PC-9 (cell line): Measurements from ENCODE around the gene TMEM91. TPM values are rescaled to one million over a fixed set of nuclear protein-coding genes. Genes with fewer than 3 reads are reported as not detected.

Experiments used
- BruUV-seq: library from RNA; stranded (reverse); fragments of 400-500 nt; replicated peaks from 2 replicates; lab custom pipeline; 2021; lab: Mats Ljungman, UMichigan
- CTCF ChIA-PET: fragments of 300-600 bp; sonication (Branson Sonifier 250); formaldehyde crosslinking; loops from one replicate; lab custom pipeline; 2022; ENCODE audit warnings: antibody characterized with exemption; lab: Charles Lee
- POLR2A ChIA-PET: fragments of 300-600 bp; sonication (Branson Sonifier 250); formaldehyde crosslinking; loops from one replicate; lab custom pipeline; 2022; ENCODE audit warnings: antibody characterized with exemption; ENCODE audit not compliant: unreplicated experiment; lab: Charles Lee
- DNase-seq, 2 experiments: peaks; one replicate each; pipeline versions ENCODE4 v3.0.0 to v3.0.0-alpha.2; 2015 to 2022; ENCODE audit warnings: mixed read lengths in 1 of 2
- H2AFZ ChIP-seq: fragments of 200-600 bp; sonication (generic); 2 replicates; pipeline ENCODE4 v1.8.1; 2017; ENCODE audit warnings: antibody characterized with exemption
- H3F3A ChIP-seq: fragments of 200-600 bp; sonication (generic); 2 replicates; pipeline ENCODE4 v1.8.1; 2017; ENCODE audit warnings: antibody characterized with exemption, mild to moderate bottlenecking, low read depth; ENCODE audit not compliant: insufficient read depth
- H3K27ac ChIP-seq: fragments of 200-600 bp; sonication (generic); 2 replicates; pipeline ENCODE4 v1.6.1; 2016; ENCODE audit warnings: mixed run types
- H3K27me3 ChIP-seq: fragments of 200-600 bp; sonication (generic); 2 replicates; pipeline ENCODE4 v1.6.1; 2016; ENCODE audit warnings: low read depth, mixed run types; ENCODE audit not compliant: insufficient read depth
- H3K36me3 ChIP-seq: fragments of 200-600 bp; sonication (generic); 2 replicates; pipeline ENCODE4 v1.6.1; 2016; ENCODE audit warnings: low read depth, mixed run types
- H3K4me1 ChIP-seq: fragments of 200-600 bp; sonication (generic); replicated peaks from 2 replicates; pipeline ENCODE4 v1.6.1; 2016; ENCODE audit warnings: mixed run types; ENCODE audit not compliant: insufficient read depth
- H3K4me2 ChIP-seq: fragments of 200-600 bp; sonication (generic); 2 replicates; pipeline ENCODE4 v1.6.1; 2017; ENCODE audit warnings: mixed run types
- H3K4me3 ChIP-seq: fragments of 200-600 bp; sonication (generic); 2 replicates; pipeline ENCODE4 v1.6.1; 2016; ENCODE audit warnings: mixed run types
- H3K79me2 ChIP-seq: fragments of 200-600 bp; sonication (generic); 2 replicates; pipeline ENCODE4 v1.6.1; 2017; ENCODE audit warnings: low read depth, mixed run types
- H3K9me2 ChIP-seq: fragments of 200-600 bp; sonication (generic); 2 replicates; pipeline ENCODE4 v1.8.1; 2017; ENCODE audit warnings: mild to moderate bottlenecking; ENCODE audit not compliant: insufficient read depth
- H3K9me3 ChIP-seq: fragments of 200-600 bp; sonication (generic); 2 replicates; pipeline ENCODE4 v1.8.1; 2016; ENCODE audit warnings: low read depth; ENCODE audit not compliant: insufficient read depth
- H4K20me1 ChIP-seq: fragments of 200-600 bp; sonication (generic); 2 replicates; pipeline ENCODE4 v1.8.1; 2017; ENCODE audit not compliant: insufficient read depth
- EZH2 ChIP-seq: fragments of 200-600 bp; sonication (generic); IDR thresholded peaks from 2 replicates; pipeline ENCODE4 v1.8.0; 2017; ENCODE audit warnings: antibody characterized with exemption, low read depth
- intact Hi-C: fragments of 100-400 bp; cut with micrococcal nuclease; formaldehyde crosslinking; loops from one replicate; pipeline ENCODE4 v1.10.0; 2022; ENCODE audit not compliant: unreplicated experiment
- total RNA-seq: library from RNA; stranded (reverse); gene quantifications from 2 replicates; pipeline ENCODE4 v1.2.3, GENCODE V29; 2021
- TF ChIP-seq, protein P1 (sequence below): fragments of 200-600 bp; sonication (generic); conservative IDR thresholded peaks from 2 replicates; pipeline ENCODE4 v1.6.1; 2017; ENCODE audit warnings: mixed run types, antibody characterized with exemption, mild to moderate bottlenecking, moderate library complexity

TMEM91 gene
- total RNA-seq, 1 experiment from 2014 or later, result 21.9 TPM

DNA sequence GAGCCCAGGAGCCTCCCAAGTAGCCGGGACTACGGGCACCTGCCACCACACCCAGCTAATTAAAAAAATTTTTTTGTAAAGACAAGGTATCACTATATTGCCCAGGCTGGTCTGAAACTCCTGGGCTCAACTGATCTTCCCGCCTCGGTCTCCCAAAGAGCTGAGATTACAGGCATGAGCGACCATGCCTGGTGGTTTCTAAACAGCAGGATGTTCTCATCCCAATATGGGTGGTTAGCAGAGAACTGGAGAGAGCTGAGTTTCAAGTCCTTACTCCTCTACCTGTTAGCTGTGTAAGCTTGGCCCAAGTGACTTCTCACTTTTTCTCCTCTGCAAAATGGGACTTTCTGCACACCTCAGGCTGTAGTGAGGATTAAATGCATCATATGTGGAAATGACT lies 8.0 kb downstream of the TMEM91 start:
- POLR2A ChIA-PET, result interaction anchor here (0.6 kb wide), 1 partner anchor 727 kb away, joined by 3 read pairs; no protein-coding TSS in a partner anchor
- no peaks in the 10 kb centered on the region for H3K27me3 ChIP-seq
- intact Hi-C loops, result no loop called here
- no peaks in the 10 kb centered on the region for H3K9me2 ChIP-seq
- H3K36me3 ChIP-seq, result 0 out of 2 replicates have a peak, but pooled peaks cover 1% of the 10 kb centered on the region
- H3K27ac ChIP-seq, result no peak overlapping the region
- no TSS peak for BruUV-seq
- no peak for TF ChIP-seq EZH2
- TF ChIP-seq, protein P1, sequence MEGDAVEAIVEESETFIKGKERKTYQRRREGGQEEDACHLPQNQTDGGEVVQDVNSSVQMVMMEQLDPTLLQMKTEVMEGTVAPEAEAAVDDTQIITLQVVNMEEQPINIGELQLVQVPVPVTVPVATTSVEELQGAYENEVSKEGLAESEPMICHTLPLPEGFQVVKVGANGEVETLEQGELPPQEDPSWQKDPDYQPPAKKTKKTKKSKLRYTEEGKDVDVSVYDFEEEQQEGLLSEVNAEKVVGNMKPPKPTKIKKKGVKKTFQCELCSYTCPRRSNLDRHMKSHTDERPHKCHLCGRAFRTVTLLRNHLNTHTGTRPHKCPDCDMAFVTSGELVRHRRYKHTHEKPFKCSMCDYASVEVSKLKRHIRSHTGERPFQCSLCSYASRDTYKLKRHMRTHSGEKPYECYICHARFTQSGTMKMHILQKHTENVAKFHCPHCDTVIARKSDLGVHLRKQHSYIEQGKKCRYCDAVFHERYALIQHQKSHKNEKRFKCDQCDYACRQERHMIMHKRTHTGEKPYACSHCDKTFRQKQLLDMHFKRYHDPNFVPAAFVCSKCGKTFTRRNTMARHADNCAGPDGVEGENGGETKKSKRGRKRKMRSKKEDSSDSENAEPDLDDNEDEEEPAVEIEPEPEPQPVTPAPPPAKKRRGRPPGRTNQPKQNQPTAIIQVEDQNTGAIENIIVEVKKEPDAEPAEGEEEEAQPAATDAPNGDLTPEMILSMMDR, result no peak
- CTCF ChIA-PET, result no interaction called here
- no peak overlapping the region for H3K4me3 ChIP-seq
- H3K9me3 ChIP-seq, result no peaks in the 10 kb centered on the region
- no peak overlapping the region for H2AFZ ChIP-seq
- peaks cover 12% of the 10 kb centered on the region; the same call in 1 of the 2 replicates for H3F3A ChIP-seq
- no peaks in the 10 kb centered on the region for H4K20me1 ChIP-seq
- no peaks in the 10 kb centered on the region for H3K4me1 ChIP-seq
- DNase-seq, result no peak
- no peak overlapping the region for H3K4me2 ChIP-seq
- no peaks in the 10 kb centered on the region for H3K79me2 ChIP-seq

- no peaks in the 10 kb centered on the region for H3K9me2 ChIP-seq
- no peak overlapping the region for H3K4me3 ChIP-seq
- ChIA-PET CTCF (interaction anchor here (0.5 to 0.6 kb wide), 2 partner anchors 9 to 54 kb away, joined by 3 read pairs; no protein-coding TSS in a partner anchor), POLR2A (interaction anchor here (0.6 kb wide), 1 partner anchor 160 kb away, joined by 4 read pairs; no protein-coding TSS in a partner anchor)
- no peaks in the 10 kb centered on the region for H3K4me1 ChIP-seq
- no peaks in the 10 kb centered on the region for H3K9me3 ChIP-seq
- H4K20me1 ChIP-seq, result no peaks in the 10 kb centered on the region
- H3F3A ChIP-seq, result peaks cover 13% of the 10 kb centered on the region; the same call in 1 of the 2 replicates
- intact Hi-C loops, result no loop called here
- no peak overlapping the region for H3K4me2 ChIP-seq
- BruUV-seq, result no TSS peak
- H3K27me3 ChIP-seq, result no peaks in the 10 kb centered on the region
- TF ChIP-seq, protein P1, result no peak
- TF ChIP-seq EZH2, result no peak
- no peak overlapping the region for H2AFZ ChIP-seq
- H3K27ac ChIP-seq, result no peak overlapping the region
- DNase-seq, result no peak
- no peaks in the 10 kb centered on the region for H3K79me2 ChIP-seq
- H3K36me3 ChIP-seq, result 0 out of 2 replicates have a peak, but pooled peaks cover 6% of the 10 kb centered on the region
Measured at GRCh38 chr19:41386442-41386841, 10.1 kb downstream of the TMEM91 start.

DNA sequence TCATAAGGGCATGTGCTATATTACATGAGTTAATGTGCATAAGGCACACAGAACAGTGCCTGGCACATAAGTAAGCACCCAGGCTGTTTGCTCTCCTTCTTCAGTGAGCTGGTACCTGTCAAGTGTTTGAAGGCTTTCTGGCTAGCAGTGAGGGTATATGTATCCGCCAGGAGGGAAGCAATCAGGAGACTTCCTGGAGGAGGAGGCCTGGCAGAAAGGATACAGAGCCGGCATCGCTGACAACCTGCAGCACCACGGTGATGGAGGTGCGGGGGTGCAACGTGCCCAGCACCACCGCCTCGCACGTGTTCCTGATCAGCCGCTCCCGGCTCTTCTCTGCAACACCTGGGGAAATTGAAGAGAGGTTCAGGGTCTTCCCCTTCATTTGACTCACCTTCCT lies 15.3 kb downstream of the TMEM91 start:
- Histone ChIP-seq H3K4me2 (no peak overlapping the region), H3F3A (peaks cover 7% of the 10 kb centered on the region; the same call in 1 of the 2 replicates), H3K27me3 (no peaks in the 10 kb centered on the region), H3K36me3 (0 out of 2 replicates have a peak, but pooled peaks cover 6% of the 10 kb centered on the region), H2AFZ (no peak overlapping the region), H3K4me3 (no peak overlapping the region), H3K79me2 (peaks cover 18% of the 10 kb centered on the region), H3K4me1 (peaks cover 10% of the 10 kb centered on the region), H3K9me2 (no peaks in the 10 kb centered on the region), H3K9me3 (no peaks in the 10 kb centered on the region), H4K20me1 (no peaks in the 10 kb centered on the region; the same call in none of the 2 replicates), H3K27ac (no peak overlapping the region)
- BruUV-seq, result no TSS peak
- DNase-seq, result no peak
- TF ChIP-seq, protein P1, result no peak
- no peak for TF ChIP-seq EZH2
- intact Hi-C loops, result no loop called here
- ChIA-PET CTCF (no interaction called here), POLR2A (no interaction called here)
